MM.1S (cell line): ENCODE measurements around the gene RBM12.

ENCODE experiments used
- DNase-seq: peaks from one replicate; pipeline ENCODE4 v3.0.0-alpha.2; 2015
- H2AFZ ChIP-seq: fragments of 300-600 bp; sonication (generic); 2 replicates; pipeline ENCODE4 v1.6.0; 2016; ENCODE audit warnings: antibody characterized with exemption, low read length
- H3F3A ChIP-seq: fragments of 300-600 bp; sonication (generic); 2 replicates; pipeline ENCODE4 v1.6.1; 2016; ENCODE audit warnings: mild to moderate bottlenecking, antibody characterized with exemption, low read length, moderate library complexity, mixed read lengths; ENCODE audit not compliant: insufficient read depth
- H3K27ac ChIP-seq: fragments of 300-600 bp; sonication (generic); 2 replicates; pipeline ENCODE4 v1.5.1; 2016; ENCODE audit warnings: mild to moderate bottlenecking, low read length
- H3K27me3 ChIP-seq: fragments of 300-600 bp; sonication (generic); replicated peaks from 2 replicates; pipeline ENCODE4 v1.6.0; 2016; ENCODE audit warnings: low read length; ENCODE audit not compliant: insufficient read depth
- H3K36me3 ChIP-seq: fragments of 300-600 bp; sonication (generic); replicated peaks from 2 replicates; pipeline ENCODE4 v1.6.1; 2016; ENCODE audit warnings: mild to moderate bottlenecking, low read length, mixed read lengths; ENCODE audit not compliant: insufficient read depth
- H3K4me1 ChIP-seq: fragments of 300-600 bp; sonication (generic); 2 replicates; pipeline ENCODE4 v1.6.1; 2016; ENCODE audit warnings: low read length, mixed read lengths
- H3K4me2 ChIP-seq: fragments of 300-600 bp; sonication (generic); 2 replicates; pipeline ENCODE4 v1.6.0; 2016; ENCODE audit warnings: low read depth, low read length
- H3K4me3 ChIP-seq: fragments of 300-600 bp; sonication (generic); 2 replicates; pipeline ENCODE4 v1.5.1; 2016; ENCODE audit warnings: low read length, mixed read lengths
- H3K79me2 ChIP-seq: fragments of 300-600 bp; sonication (generic); 2 replicates; pipeline ENCODE4 v1.6.1; 2016; ENCODE audit warnings: mixed run types, low read length, mixed read lengths
- H3K9ac ChIP-seq: fragments of 300-600 bp; sonication (generic); 2 replicates; pipeline ENCODE4 v1.6.1; 2016; ENCODE audit warnings: low read length, mixed read lengths
- H3K9me2 ChIP-seq: fragments of 300-600 bp; sonication (generic); replicated peaks from 2 replicates; pipeline ENCODE4 v1.6.1; 2016; ENCODE audit warnings: mild to moderate bottlenecking, low read length, mixed read lengths; ENCODE audit not compliant: insufficient read depth
- H3K9me3 ChIP-seq: fragments of 300-600 bp; sonication (generic); replicated peaks from 2 replicates; pipeline ENCODE4 v1.6.1; 2016; ENCODE audit warnings: mild to moderate bottlenecking, low read length, mixed read lengths; ENCODE audit not compliant: insufficient read depth
- H4K20me1 ChIP-seq: fragments of 300-600 bp; sonication (generic); 2 replicates; pipeline ENCODE4 v1.6.1; 2016; ENCODE audit warnings: mild to moderate bottlenecking, low read length, moderate library complexity, mixed read lengths; ENCODE audit not compliant: insufficient read depth
- EZH2 ChIP-seq: fragments of 300-600 bp; sonication (generic); optimal IDR thresholded peaks from 2 replicates; pipeline ENCODE3; 2017; ENCODE audit warnings: low read depth, mild to moderate bottlenecking, antibody characterized with exemption, low read length, mixed read lengths
- EZH2phosphoT487 ChIP-seq: fragments of 300-600 bp; sonication (generic); IDR thresholded peaks from 2 replicates; pipeline ENCODE4 v1.6.1; 2018; ENCODE audit warnings: antibody characterized with exemption, low read length
- TF ChIP-seq, protein P1 (sequence below): fragments of 300-600 bp; sonication (generic); IDR thresholded peaks from 2 replicates; pipeline ENCODE4 v1.5.1; 2016; ENCODE audit warnings: antibody characterized with exemption, low read length, mixed read lengths

Gene RBM12

DNA sequence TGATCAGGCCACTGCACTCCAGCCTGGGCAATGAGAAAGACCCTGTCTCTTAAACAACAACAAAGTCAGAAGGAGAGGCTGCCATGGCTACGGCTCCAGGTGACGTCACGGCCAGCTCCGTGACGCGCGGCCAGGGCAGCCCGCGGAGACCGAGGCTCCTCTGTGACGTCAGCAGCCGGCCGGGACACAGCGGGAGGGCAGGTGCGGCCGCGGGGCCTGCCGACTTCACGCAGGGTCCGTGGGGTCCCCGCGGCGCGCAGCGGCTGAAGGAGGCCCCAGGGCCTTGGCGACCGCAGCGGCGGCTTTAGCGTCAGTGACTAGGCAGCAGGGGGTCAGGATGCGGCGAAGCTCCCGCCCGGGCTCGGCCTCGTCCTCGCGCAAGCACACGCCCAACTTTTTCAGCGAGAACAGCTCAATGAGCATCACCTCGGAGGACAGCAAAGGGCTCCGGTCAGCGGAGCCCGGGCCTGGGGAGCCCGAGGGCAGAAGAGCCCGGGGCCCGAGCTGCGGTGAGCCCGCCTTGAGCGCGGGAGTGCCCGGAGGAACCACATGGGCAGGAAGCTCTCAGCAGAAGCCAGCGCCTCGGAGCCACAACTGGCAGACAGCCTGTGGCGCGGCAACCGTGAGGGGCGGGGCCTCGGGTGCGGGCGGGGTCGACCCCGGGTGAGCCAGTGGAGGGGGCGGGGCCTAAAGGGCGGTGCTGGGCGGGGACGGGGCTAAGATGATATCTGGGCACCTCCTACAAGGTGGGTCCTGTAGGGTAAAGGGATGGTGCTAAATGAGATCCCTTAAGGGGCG lies 48.8 kb downstream of the RBM12 start, which contains the start of gene SPAG4:
SPAG4 (plus strand) TSS at position 163 of the 798 bp plus-strand sequence; CDS start at position 338, 175 bp downstream.
- Histone ChIP-seq H3K27ac (peak within 1 kb of the TSS; percentile 97), H3K36me3 (no peaks in the 10 kb centered on the region), H3K27me3 (peaks cover 6% of the 10 kb centered on the region; the same call in 1 of the 2 replicates), H3K4me2 (peak within 1 kb of the TSS; percentile 96), H4K20me1 (no peaks in the 10 kb centered on the region), H2AFZ (peak within 1 kb of the TSS; percentile 88), H3K79me2 (no peaks in the 10 kb centered on the region), H3F3A (peaks cover 34% of the 10 kb centered on the region), H3K4me1 (peaks cover 24% of the 10 kb centered on the region), H3K9me2 (no peaks in the 10 kb centered on the region), H3K9me3 (no peaks in the 10 kb centered on the region), H3K9ac (peak within 1 kb of the TSS; percentile 89), H3K4me3 (peak within 1 kb of the TSS; percentile 67)
- peak; percentile 100 for DNase-seq
- TF ChIP-seq EZH2 (no peak), EZH2phosphoT487 (no peak)
- TF ChIP-seq, protein P1, sequence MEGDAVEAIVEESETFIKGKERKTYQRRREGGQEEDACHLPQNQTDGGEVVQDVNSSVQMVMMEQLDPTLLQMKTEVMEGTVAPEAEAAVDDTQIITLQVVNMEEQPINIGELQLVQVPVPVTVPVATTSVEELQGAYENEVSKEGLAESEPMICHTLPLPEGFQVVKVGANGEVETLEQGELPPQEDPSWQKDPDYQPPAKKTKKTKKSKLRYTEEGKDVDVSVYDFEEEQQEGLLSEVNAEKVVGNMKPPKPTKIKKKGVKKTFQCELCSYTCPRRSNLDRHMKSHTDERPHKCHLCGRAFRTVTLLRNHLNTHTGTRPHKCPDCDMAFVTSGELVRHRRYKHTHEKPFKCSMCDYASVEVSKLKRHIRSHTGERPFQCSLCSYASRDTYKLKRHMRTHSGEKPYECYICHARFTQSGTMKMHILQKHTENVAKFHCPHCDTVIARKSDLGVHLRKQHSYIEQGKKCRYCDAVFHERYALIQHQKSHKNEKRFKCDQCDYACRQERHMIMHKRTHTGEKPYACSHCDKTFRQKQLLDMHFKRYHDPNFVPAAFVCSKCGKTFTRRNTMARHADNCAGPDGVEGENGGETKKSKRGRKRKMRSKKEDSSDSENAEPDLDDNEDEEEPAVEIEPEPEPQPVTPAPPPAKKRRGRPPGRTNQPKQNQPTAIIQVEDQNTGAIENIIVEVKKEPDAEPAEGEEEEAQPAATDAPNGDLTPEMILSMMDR = no peak

DNA sequence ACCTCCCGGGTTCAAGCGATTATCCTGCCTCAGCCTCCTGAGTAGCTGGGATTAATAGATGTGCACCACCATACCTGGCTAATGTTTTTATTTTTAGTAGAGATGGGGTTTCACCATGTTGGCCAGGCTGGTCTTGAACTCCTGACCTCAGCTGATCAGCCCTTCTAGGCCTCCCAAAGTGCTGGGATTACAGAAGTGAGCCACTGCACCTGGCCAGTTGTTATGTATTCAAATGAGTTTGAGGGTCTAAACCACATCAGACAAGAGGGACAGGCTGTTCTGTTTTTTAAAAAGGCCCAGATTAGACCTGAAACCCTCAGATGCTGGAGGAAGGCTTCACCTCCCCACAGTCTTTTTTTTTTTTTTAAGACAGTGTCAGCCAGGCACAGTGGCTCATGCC lies 53.2 kb downstream of the RBM12 start:
- peak; percentile 97 for DNase-seq
- no peaks in the 10 kb centered on the region for H3K27me3 ChIP-seq
- H3K36me3 ChIP-seq = no peaks in the 10 kb centered on the region
- no peaks in the 10 kb centered on the region for H3K9me3 ChIP-seq
- H3K4me1 ChIP-seq = peaks cover 23% of the 10 kb centered on the region
- H3K4me3 ChIP-seq = no peak overlapping the region
- H3K79me2 ChIP-seq = no peaks in the 10 kb centered on the region
- TF ChIP-seq, protein P1 = no peak
- TF ChIP-seq EZH2phosphoT487 (no peak), EZH2 (no peak)
- peaks cover 14% of the 10 kb centered on the region for H3F3A ChIP-seq
- no peaks in the 10 kb centered on the region for H4K20me1 ChIP-seq
- H3K9ac ChIP-seq = no peak overlapping the region
- peak overlapping the region; percentile 51; the same call in 1 of the 2 replicates for H3K27ac ChIP-seq
- no peaks in the 10 kb centered on the region for H3K9me2 ChIP-seq
- no peak overlapping the region; the same call in 1 of the 2 replicates for H3K4me2 ChIP-seq
- no peak overlapping the region for H2AFZ ChIP-seq

DNA sequence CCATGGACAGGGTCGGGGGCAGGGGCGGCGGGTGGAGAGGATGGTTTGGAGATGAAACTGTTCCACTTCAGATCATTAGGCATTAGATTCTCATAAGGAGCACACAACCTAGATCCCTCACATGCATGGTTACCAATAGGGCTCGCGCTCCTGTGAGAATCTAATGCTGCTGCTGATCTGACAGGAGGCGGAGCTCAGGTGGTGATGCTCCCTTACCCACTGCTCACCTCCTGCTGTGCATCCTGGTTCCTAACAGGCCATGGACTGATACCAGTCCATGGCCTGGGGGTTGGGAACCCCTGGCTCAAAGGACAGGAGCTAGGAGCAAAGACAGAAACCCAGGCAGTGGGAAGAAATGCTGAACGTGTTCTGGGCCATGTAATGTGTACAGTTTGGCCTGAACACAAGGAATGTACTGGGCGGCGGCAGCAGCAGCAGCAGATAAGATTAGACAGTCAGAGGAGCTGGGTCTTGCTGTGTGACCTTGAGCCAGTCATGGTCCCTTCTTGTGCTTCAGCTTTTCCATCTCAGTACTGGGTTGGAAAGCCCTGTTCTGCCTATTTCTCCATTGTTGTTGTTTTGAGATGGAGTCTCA lies 53.8 kb downstream of the RBM12 start:
- no peak for DNase-seq
- Histone ChIP-seq H3K9me3 (no peaks in the 10 kb centered on the region), H3K27ac (peak overlapping the region; percentile 51; the same call in 1 of the 2 replicates), H3K4me3 (no peak overlapping the region), H3K36me3 (no peaks in the 10 kb centered on the region), H3K27me3 (no peaks in the 10 kb centered on the region), H4K20me1 (no peaks in the 10 kb centered on the region), H3K9ac (no peak overlapping the region), H3K79me2 (no peaks in the 10 kb centered on the region), H3K4me1 (peaks cover 27% of the 10 kb centered on the region), H2AFZ (no peak overlapping the region), H3K4me2 (no peak overlapping the region; the same call in 1 of the 2 replicates), H3F3A (peaks cover 13% of the 10 kb centered on the region), H3K9me2 (no peaks in the 10 kb centered on the region)
- no peak for TF ChIP-seq EZH2
- TF ChIP-seq EZH2phosphoT487 = no peak
- TF ChIP-seq, protein P1 = no peak
